ENCODE results near the gene ZNF25. TPM values are rescaled to one million over a fixed set of nuclear protein-coding genes. Genes with fewer than 3 reads are reported as not detected.

Gene ZNF25
- total RNA-seq, 1 experiment from 2014 or later: 2.6 TPM

DNA sequence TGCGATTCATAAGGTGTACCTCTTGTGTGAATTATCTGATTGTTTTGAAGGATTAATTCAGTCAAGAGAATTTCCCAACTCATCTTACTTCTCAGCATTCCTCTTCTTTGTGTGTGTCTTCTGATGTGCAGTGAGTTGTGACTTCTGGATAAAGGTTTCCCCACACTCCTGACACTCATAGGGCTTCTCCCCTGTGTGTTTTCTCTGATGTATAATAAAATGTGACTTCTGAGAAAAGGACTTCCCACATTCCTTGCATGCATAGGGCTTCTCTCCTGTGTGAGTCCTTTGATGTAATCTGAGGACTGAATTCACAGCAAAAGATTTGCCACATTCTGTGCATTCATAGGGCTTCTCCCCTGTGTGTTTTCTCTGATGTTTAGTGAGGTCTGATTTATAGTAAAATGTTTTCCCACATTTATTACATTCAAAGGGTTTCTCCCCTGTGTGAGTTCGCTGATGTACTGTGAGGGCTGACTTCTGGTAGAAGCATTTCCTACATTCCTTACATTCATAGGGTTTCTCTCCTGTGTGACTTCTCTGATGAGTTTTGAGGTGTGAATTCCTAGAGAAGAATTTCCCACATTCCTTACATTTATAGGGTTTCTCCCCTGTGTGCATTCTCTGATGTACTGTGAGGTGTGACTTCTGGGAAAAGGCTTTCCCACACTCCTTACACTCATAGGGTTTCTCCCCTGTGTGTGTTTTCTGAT lies 24.2 kb downstream of the ZNF25 start:
- no peaks in the 10 kb centered on the region for H3K9me2 ChIP-seq (ENCODE audit: insufficient read depth)
- no TSS peak for BruUV-seq (replicated peaks)
- H3K79me2 ChIP-seq (ENCODE audit: low read depth): no peaks in the 10 kb centered on the region
- H3K4me1 ChIP-seq (replicated peaks; ENCODE audit: insufficient read depth): no peaks in the 10 kb centered on the region
- no peak overlapping the region for H3K27ac ChIP-seq
- no peaks in the 10 kb centered on the region for H3K9me3 ChIP-seq (ENCODE audit: insufficient read depth, low read depth)
- no peak overlapping the region for H2AFZ ChIP-seq
- ChIA-PET CTCF (no interaction called here), POLR2A (ENCODE audit: unreplicated experiment) (no interaction called here)
- no peaks in the 10 kb centered on the region for H4K20me1 ChIP-seq (ENCODE audit: insufficient read depth)
- peak in 1 of 2 experiments; percentile 34 for DNase-seq
- no peaks in the 10 kb centered on the region for H3F3A ChIP-seq (ENCODE audit: insufficient read depth, low read depth)
- H3K4me2 ChIP-seq: no peak overlapping the region
- H3K4me3 ChIP-seq: no peak overlapping the region
- no peaks in the 10 kb centered on the region for H3K27me3 ChIP-seq (ENCODE audit: insufficient read depth, low read depth)
- no peaks in the 10 kb centered on the region for H3K36me3 ChIP-seq (ENCODE audit: low read depth)
- intact Hi-C loops (cut with micrococcal nuclease; ENCODE audit: unreplicated experiment): no loop called here
- TF ChIP-seq, protein P1, sequence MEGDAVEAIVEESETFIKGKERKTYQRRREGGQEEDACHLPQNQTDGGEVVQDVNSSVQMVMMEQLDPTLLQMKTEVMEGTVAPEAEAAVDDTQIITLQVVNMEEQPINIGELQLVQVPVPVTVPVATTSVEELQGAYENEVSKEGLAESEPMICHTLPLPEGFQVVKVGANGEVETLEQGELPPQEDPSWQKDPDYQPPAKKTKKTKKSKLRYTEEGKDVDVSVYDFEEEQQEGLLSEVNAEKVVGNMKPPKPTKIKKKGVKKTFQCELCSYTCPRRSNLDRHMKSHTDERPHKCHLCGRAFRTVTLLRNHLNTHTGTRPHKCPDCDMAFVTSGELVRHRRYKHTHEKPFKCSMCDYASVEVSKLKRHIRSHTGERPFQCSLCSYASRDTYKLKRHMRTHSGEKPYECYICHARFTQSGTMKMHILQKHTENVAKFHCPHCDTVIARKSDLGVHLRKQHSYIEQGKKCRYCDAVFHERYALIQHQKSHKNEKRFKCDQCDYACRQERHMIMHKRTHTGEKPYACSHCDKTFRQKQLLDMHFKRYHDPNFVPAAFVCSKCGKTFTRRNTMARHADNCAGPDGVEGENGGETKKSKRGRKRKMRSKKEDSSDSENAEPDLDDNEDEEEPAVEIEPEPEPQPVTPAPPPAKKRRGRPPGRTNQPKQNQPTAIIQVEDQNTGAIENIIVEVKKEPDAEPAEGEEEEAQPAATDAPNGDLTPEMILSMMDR (conservative IDR thresholded peaks at IDR 0.05): no peak
- TF ChIP-seq EZH2 (IDR thresholded peaks at IDR 0.05; ENCODE audit: low read depth): no peak

- TF ChIP-seq EZH2 (IDR thresholded peaks at IDR 0.05; ENCODE audit: low read depth): no peak
- TF ChIP-seq, protein P1 (conservative IDR thresholded peaks at IDR 0.05): no peak
- no peaks in the 10 kb centered on the region for H3K9me3 ChIP-seq (ENCODE audit: insufficient read depth, low read depth)
- no peak overlapping the region for H3K4me3 ChIP-seq
- ChIA-PET POLR2A (ENCODE audit: unreplicated experiment) (no interaction called here), CTCF (no interaction called here)
- no peaks in the 10 kb centered on the region for H3F3A ChIP-seq (ENCODE audit: insufficient read depth, low read depth)
- H3K27me3 ChIP-seq (ENCODE audit: insufficient read depth, low read depth): no peaks in the 10 kb centered on the region
- no TSS peak for BruUV-seq (replicated peaks)
- H3K79me2 ChIP-seq (ENCODE audit: low read depth): no peaks in the 10 kb centered on the region
- H3K36me3 ChIP-seq (ENCODE audit: low read depth): no peaks in the 10 kb centered on the region
- no peaks in the 10 kb centered on the region for H4K20me1 ChIP-seq (ENCODE audit: insufficient read depth)
- no peaks in the 10 kb centered on the region for H3K9me2 ChIP-seq (ENCODE audit: insufficient read depth)
- intact Hi-C loops (cut with micrococcal nuclease; ENCODE audit: unreplicated experiment): no loop called here
- no peak overlapping the region for H3K4me2 ChIP-seq
- no peak overlapping the region for H3K27ac ChIP-seq
- H3K4me1 ChIP-seq (replicated peaks; ENCODE audit: insufficient read depth): no peaks in the 10 kb centered on the region
- no peak overlapping the region for H2AFZ ChIP-seq
- no peak for DNase-seq
These were observed 28.2 kb downstream of the ZNF25 start for GRCh38 chr10:37948210-37948609.

GRCh38 chr10:37947526-37947925 lies 28.9 kb downstream of the ZNF25 start:
- no TSS peak for BruUV-seq (replicated peaks)
- no peak overlapping the region for H3K4me2 ChIP-seq

More at GRCh38 chr10:37947526-37947925, 28.9 kb downstream of the ZNF25 start:
- Histone ChIP-seq H3K9me2 (ENCODE audit: insufficient read depth) (no peaks in the 10 kb centered on the region), H3K9me3 (ENCODE audit: insufficient read depth, low read depth) (no peaks in the 10 kb centered on the region), H3F3A (ENCODE audit: insufficient read depth, low read depth) (no peaks in the 10 kb centered on the region), H3K4me1 (replicated peaks; ENCODE audit: insufficient read depth) (no peaks in the 10 kb centered on the region), H2AFZ (no peak overlapping the region), H3K4me3 (no peak overlapping the region), H3K27ac (no peak overlapping the region), H3K27me3 (ENCODE audit: insufficient read depth, low read depth) (no peaks in the 10 kb centered on the region), H3K79me2 (ENCODE audit: low read depth) (no peaks in the 10 kb centered on the region), H4K20me1 (ENCODE audit: insufficient read depth) (no peaks in the 10 kb centered on the region), H3K36me3 (ENCODE audit: low read depth) (no peaks in the 10 kb centered on the region)
- DNase-seq: no peak
- ChIA-PET CTCF (no interaction called here), POLR2A (ENCODE audit: unreplicated experiment) (no interaction called here)
- intact Hi-C loops (cut with micrococcal nuclease; ENCODE audit: unreplicated experiment): no loop called here
- TF ChIP-seq, protein P1 (conservative IDR thresholded peaks at IDR 0.05): no peak
- TF ChIP-seq EZH2 (IDR thresholded peaks at IDR 0.05; ENCODE audit: low read depth): no peak

Data from PC-9 (cell line).